Osteoblast (primary cell): ENCODE results near the gene SLC9A2. TPM values are rescaled to one million over a fixed set of nuclear protein-coding genes. Genes with fewer than 3 reads are reported as not detected.

Source experiments
- DNase-seq: peaks from one replicate; pipeline ENCODE4 v3.0.0; 2011; ENCODE audit warnings: low spot score, mixed read lengths; ENCODE audit not compliant: insufficient read length; ENCODE audit errors: missing footprints
- H2AFZ ChIP-seq: 2 replicates; pipeline ENCODE4 v1.6.0; 2011; ENCODE audit warnings: mild to moderate bottlenecking, low read length
- H3K27ac ChIP-seq: 2 replicates; pipeline ENCODE4 v1.5.1; 2011; ENCODE audit warnings: mild to moderate bottlenecking, low read depth, low read length, moderate library complexity
- H3K27me3 ChIP-seq: 2 replicates; pipeline ENCODE4 v1.6.0; 2012; ENCODE audit warnings: mild to moderate bottlenecking, control low read depth, inconsistent platforms, low read length, moderate library complexity; ENCODE audit not compliant: insufficient read depth
- H3K36me3 ChIP-seq: 2 replicates; pipeline ENCODE4 v1.5.1; 2011; ENCODE audit warnings: mild to moderate bottlenecking, low read length, control low read depth, moderate library complexity; ENCODE audit not compliant: insufficient read depth
- H3K4me1 ChIP-seq: 2 replicates; pipeline ENCODE4 v1.5.1; 2011; ENCODE audit warnings: mild to moderate bottlenecking, low read length, control low read depth, moderate library complexity; ENCODE audit not compliant: insufficient read depth
- H3K4me2 ChIP-seq: 2 replicates; pipeline ENCODE4 v1.6.0; 2011; ENCODE audit warnings: mild to moderate bottlenecking, low read length; ENCODE audit not compliant: insufficient read depth
- H3K4me3 ChIP-seq: fragments of 200-600 bp; sonication (generic); 3 replicates; pipeline ENCODE4 v1.5.1; 2012; ENCODE audit warnings: mild to moderate bottlenecking, low read length, inconsistent platforms; ENCODE audit not compliant: insufficient read depth
- H3K79me2 ChIP-seq: 2 replicates; pipeline ENCODE4 v1.6.0; 2012; ENCODE audit warnings: mild to moderate bottlenecking, low read length, control low read depth, inconsistent platforms; ENCODE audit not compliant: insufficient read depth
- H3K9me3 ChIP-seq: 2 replicates; pipeline ENCODE4 v1.5.1; 2011; ENCODE audit warnings: low read depth, low read length, control low read depth
- H4K20me1 ChIP-seq: 2 replicates; pipeline ENCODE4 v1.6.0; 2012; ENCODE audit warnings: mild to moderate bottlenecking, low read length, control low read depth; ENCODE audit not compliant: insufficient read depth
- total RNA-seq: library from RNA; depleted of rRNA; stranded (reverse); fragments of >200 nt; gene quantifications from 2 replicates; pipeline ENCODE4 v1.2.3, GENCODE V29; 2012
- TF ChIP-seq, protein P1 (sequence below): IDR thresholded peaks from 2 replicates; pipeline ENCODE4 v1.5.1; 2011; ENCODE audit warnings: mild to moderate bottlenecking, low read depth, low read length, moderate library complexity; ENCODE audit errors: extremely low read depth

The SLC9A2 gene
- total RNA-seq, 1 donor, result under 0.01 TPM

DNA sequence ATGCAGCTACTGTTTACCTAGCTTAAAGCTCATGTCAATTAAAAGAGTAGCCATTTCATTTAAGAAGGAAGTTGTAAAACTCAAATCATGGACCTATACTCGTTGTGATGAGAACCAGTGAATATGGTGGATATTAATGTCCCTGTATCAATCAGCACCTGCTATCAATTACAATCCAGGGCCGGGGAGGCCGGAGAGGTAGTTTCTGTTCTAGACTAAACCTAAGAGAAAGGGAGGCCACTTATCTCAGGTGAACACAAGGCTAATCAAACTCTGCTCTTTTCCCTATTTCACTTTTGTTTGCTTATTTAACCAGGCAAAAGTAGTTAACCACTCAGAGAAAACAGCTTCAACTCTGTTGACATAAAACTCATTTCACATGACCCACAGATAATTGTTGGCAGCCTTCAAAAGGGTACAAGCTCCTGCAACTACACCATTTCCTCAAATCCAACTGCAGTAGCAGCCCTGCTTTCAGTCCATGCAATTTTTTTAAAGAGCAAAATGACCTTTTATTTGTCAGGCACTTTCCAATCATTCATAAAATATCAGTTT, 27.8 kb upstream of the SLC9A2 start:
- no peak overlapping the region for H3K27ac ChIP-seq
- no peaks in the 10 kb centered on the region for H3K27me3 ChIP-seq
- TF ChIP-seq, protein P1, sequence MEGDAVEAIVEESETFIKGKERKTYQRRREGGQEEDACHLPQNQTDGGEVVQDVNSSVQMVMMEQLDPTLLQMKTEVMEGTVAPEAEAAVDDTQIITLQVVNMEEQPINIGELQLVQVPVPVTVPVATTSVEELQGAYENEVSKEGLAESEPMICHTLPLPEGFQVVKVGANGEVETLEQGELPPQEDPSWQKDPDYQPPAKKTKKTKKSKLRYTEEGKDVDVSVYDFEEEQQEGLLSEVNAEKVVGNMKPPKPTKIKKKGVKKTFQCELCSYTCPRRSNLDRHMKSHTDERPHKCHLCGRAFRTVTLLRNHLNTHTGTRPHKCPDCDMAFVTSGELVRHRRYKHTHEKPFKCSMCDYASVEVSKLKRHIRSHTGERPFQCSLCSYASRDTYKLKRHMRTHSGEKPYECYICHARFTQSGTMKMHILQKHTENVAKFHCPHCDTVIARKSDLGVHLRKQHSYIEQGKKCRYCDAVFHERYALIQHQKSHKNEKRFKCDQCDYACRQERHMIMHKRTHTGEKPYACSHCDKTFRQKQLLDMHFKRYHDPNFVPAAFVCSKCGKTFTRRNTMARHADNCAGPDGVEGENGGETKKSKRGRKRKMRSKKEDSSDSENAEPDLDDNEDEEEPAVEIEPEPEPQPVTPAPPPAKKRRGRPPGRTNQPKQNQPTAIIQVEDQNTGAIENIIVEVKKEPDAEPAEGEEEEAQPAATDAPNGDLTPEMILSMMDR, result no peak
- peak; percentile 49 for DNase-seq
- H3K4me2 ChIP-seq, result no peak overlapping the region
- H3K9me3 ChIP-seq, result no peaks in the 10 kb centered on the region
- H4K20me1 ChIP-seq, result no peaks in the 10 kb centered on the region
- H3K36me3 ChIP-seq, result no peaks in the 10 kb centered on the region
- no peak overlapping the region for H2AFZ ChIP-seq
- H3K79me2 ChIP-seq, result no peaks in the 10 kb centered on the region
- H3K4me1 ChIP-seq, result no peaks in the 10 kb centered on the region
- H3K4me3 ChIP-seq, result no peak overlapping the region

GRCh38 chr2:102592601-102593000, 26.8 kb upstream of the SLC9A2 start:
- TF ChIP-seq, protein P1, result peak; percentile 42
- no peaks in the 10 kb centered on the region for H3K79me2 ChIP-seq

GRCh38 chr2:102593516-102593915, 25.8 kb upstream of the SLC9A2 start:
- H3K9me3 ChIP-seq, result no peaks in the 10 kb centered on the region
- H3K79me2 ChIP-seq, result no peaks in the 10 kb centered on the region
- TF ChIP-seq, protein P1, result no peak
- H2AFZ ChIP-seq, result no peak overlapping the region
- no peaks in the 10 kb centered on the region for H3K27me3 ChIP-seq
- no peaks in the 10 kb centered on the region for H3K4me1 ChIP-seq
- H3K27ac ChIP-seq, result no peak overlapping the region
- no peaks in the 10 kb centered on the region for H3K36me3 ChIP-seq
- H3K4me2 ChIP-seq, result no peak overlapping the region
- H3K4me3 ChIP-seq, result no peak overlapping the region
- H4K20me1 ChIP-seq, result no peaks in the 10 kb centered on the region
- DNase-seq, result no peak

More at GRCh38 chr2:102592601-102593000, 26.8 kb upstream of the SLC9A2 start:
- H3K4me1 ChIP-seq, result no peaks in the 10 kb centered on the region
- no peaks in the 10 kb centered on the region for H4K20me1 ChIP-seq
- H3K27me3 ChIP-seq, result no peaks in the 10 kb centered on the region
- H3K27ac ChIP-seq, result no peak overlapping the region
- DNase-seq, result no peak
- H2AFZ ChIP-seq, result no peak overlapping the region
- no peak overlapping the region for H3K4me3 ChIP-seq
- H3K9me3 ChIP-seq, result no peaks in the 10 kb centered on the region
- H3K36me3 ChIP-seq, result no peaks in the 10 kb centered on the region
- no peak overlapping the region for H3K4me2 ChIP-seq

- no peaks in the 10 kb centered on the region for H3K4me1 ChIP-seq
- no peak overlapping the region for H3K27ac ChIP-seq
- no peaks in the 10 kb centered on the region for H3K9me3 ChIP-seq
- H3K4me3 ChIP-seq, result no peak overlapping the region
- no peak overlapping the region for H3K4me2 ChIP-seq
- TF ChIP-seq, protein P1, result no peak
- no peaks in the 10 kb centered on the region for H3K36me3 ChIP-seq
- no peaks in the 10 kb centered on the region for H4K20me1 ChIP-seq
- DNase-seq, result no peak
- H3K79me2 ChIP-seq, result no peaks in the 10 kb centered on the region
- no peaks in the 10 kb centered on the region for H3K27me3 ChIP-seq
- no peak overlapping the region for H2AFZ ChIP-seq
These were observed 24.8 kb upstream of the SLC9A2 start for GRCh38 chr2:102594445-102595016.
